PC-9 (cell line): ENCODE measurements around the gene RNASEL. TPM values are rescaled to one million over a fixed set of nuclear protein-coding genes. Genes with fewer than 3 reads are reported as not detected.

Source experiments
- BruUV-seq: library from RNA; stranded (reverse); fragments of 400-500 nt; replicated peaks from 2 replicates; lab custom pipeline; 2021; lab: Mats Ljungman, UMichigan
- CTCF ChIA-PET: fragments of 300-600 bp; sonication (Branson Sonifier 250); formaldehyde crosslinking; loops from one replicate; lab custom pipeline; 2022; ENCODE audit warnings: antibody characterized with exemption; lab: Charles Lee
- POLR2A ChIA-PET: fragments of 300-600 bp; sonication (Branson Sonifier 250); formaldehyde crosslinking; loops from one replicate; lab custom pipeline; 2022; ENCODE audit warnings: antibody characterized with exemption; ENCODE audit not compliant: unreplicated experiment; lab: Charles Lee
- DNase-seq, 2 experiments: peaks; one replicate each; pipeline versions ENCODE4 v3.0.0 to v3.0.0-alpha.2; 2015 to 2022; ENCODE audit warnings: mixed read lengths in 1 of 2
- H2AFZ ChIP-seq: fragments of 200-600 bp; sonication (generic); 2 replicates; pipeline ENCODE4 v1.8.1; 2017; ENCODE audit warnings: antibody characterized with exemption
- H3F3A ChIP-seq: fragments of 200-600 bp; sonication (generic); 2 replicates; pipeline ENCODE4 v1.8.1; 2017; ENCODE audit warnings: antibody characterized with exemption, mild to moderate bottlenecking, low read depth; ENCODE audit not compliant: insufficient read depth
- H3K27ac ChIP-seq: fragments of 200-600 bp; sonication (generic); 2 replicates; pipeline ENCODE4 v1.6.1; 2016; ENCODE audit warnings: mixed run types
- H3K27me3 ChIP-seq: fragments of 200-600 bp; sonication (generic); 2 replicates; pipeline ENCODE4 v1.6.1; 2016; ENCODE audit warnings: low read depth, mixed run types; ENCODE audit not compliant: insufficient read depth
- H3K36me3 ChIP-seq: fragments of 200-600 bp; sonication (generic); 2 replicates; pipeline ENCODE4 v1.6.1; 2016; ENCODE audit warnings: low read depth, mixed run types
- H3K4me1 ChIP-seq: fragments of 200-600 bp; sonication (generic); replicated peaks from 2 replicates; pipeline ENCODE4 v1.6.1; 2016; ENCODE audit warnings: mixed run types; ENCODE audit not compliant: insufficient read depth
- H3K4me2 ChIP-seq: fragments of 200-600 bp; sonication (generic); 2 replicates; pipeline ENCODE4 v1.6.1; 2017; ENCODE audit warnings: mixed run types
- H3K4me3 ChIP-seq: fragments of 200-600 bp; sonication (generic); 2 replicates; pipeline ENCODE4 v1.6.1; 2016; ENCODE audit warnings: mixed run types
- H3K79me2 ChIP-seq: fragments of 200-600 bp; sonication (generic); 2 replicates; pipeline ENCODE4 v1.6.1; 2017; ENCODE audit warnings: low read depth, mixed run types
- H3K9me2 ChIP-seq: fragments of 200-600 bp; sonication (generic); 2 replicates; pipeline ENCODE4 v1.8.1; 2017; ENCODE audit warnings: mild to moderate bottlenecking; ENCODE audit not compliant: insufficient read depth
- H3K9me3 ChIP-seq: fragments of 200-600 bp; sonication (generic); 2 replicates; pipeline ENCODE4 v1.8.1; 2016; ENCODE audit warnings: low read depth; ENCODE audit not compliant: insufficient read depth
- H4K20me1 ChIP-seq: fragments of 200-600 bp; sonication (generic); 2 replicates; pipeline ENCODE4 v1.8.1; 2017; ENCODE audit not compliant: insufficient read depth
- EZH2 ChIP-seq: fragments of 200-600 bp; sonication (generic); IDR thresholded peaks from 2 replicates; pipeline ENCODE4 v1.8.0; 2017; ENCODE audit warnings: antibody characterized with exemption, low read depth
- intact Hi-C: fragments of 100-400 bp; cut with micrococcal nuclease; formaldehyde crosslinking; loops from one replicate; pipeline ENCODE4 v1.10.0; 2022; ENCODE audit not compliant: unreplicated experiment
- total RNA-seq: library from RNA; stranded (reverse); gene quantifications from 2 replicates; pipeline ENCODE4 v1.2.3, GENCODE V29; 2021
- TF ChIP-seq, protein P1 (sequence below): fragments of 200-600 bp; sonication (generic); conservative IDR thresholded peaks from 2 replicates; pipeline ENCODE4 v1.6.1; 2017; ENCODE audit warnings: mixed run types, antibody characterized with exemption, mild to moderate bottlenecking, moderate library complexity

The RNASEL gene
- total RNA-seq, 1 experiment from 2014 or later, result 6.3 TPM

GRCh38 chr1:182611326-182611725 lies 22.3 kb upstream of the RNASEL start:
- DNase-seq, result no peak
- intact Hi-C loops, result no loop called here
- BruUV-seq, result no TSS peak
- Histone ChIP-seq H3K27me3 (no peaks in the 10 kb centered on the region), H3K4me2 (no peak overlapping the region), H2AFZ (no peak overlapping the region), H3K9me3 (no peaks in the 10 kb centered on the region), H3F3A (peaks cover 5% of the 10 kb centered on the region; the same call in 1 of the 2 replicates), H3K4me3 (no peak overlapping the region), H3K4me1 (peaks cover 19% of the 10 kb centered on the region), H3K9me2 (no peaks in the 10 kb centered on the region), H3K79me2 (no peaks in the 10 kb centered on the region), H3K36me3 (no peaks in the 10 kb centered on the region), H3K27ac (no peak overlapping the region), H4K20me1 (no peaks in the 10 kb centered on the region)
- TF ChIP-seq, protein P1, sequence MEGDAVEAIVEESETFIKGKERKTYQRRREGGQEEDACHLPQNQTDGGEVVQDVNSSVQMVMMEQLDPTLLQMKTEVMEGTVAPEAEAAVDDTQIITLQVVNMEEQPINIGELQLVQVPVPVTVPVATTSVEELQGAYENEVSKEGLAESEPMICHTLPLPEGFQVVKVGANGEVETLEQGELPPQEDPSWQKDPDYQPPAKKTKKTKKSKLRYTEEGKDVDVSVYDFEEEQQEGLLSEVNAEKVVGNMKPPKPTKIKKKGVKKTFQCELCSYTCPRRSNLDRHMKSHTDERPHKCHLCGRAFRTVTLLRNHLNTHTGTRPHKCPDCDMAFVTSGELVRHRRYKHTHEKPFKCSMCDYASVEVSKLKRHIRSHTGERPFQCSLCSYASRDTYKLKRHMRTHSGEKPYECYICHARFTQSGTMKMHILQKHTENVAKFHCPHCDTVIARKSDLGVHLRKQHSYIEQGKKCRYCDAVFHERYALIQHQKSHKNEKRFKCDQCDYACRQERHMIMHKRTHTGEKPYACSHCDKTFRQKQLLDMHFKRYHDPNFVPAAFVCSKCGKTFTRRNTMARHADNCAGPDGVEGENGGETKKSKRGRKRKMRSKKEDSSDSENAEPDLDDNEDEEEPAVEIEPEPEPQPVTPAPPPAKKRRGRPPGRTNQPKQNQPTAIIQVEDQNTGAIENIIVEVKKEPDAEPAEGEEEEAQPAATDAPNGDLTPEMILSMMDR, result no peak
- ChIA-PET CTCF (no interaction called here), POLR2A (no interaction called here)

GRCh38 chr1:182610606-182611194 lies 21.6 kb upstream of the RNASEL start:
- intact Hi-C loops, result no loop called here
- DNase-seq, result no peak
- Histone ChIP-seq H3K9me3 (no peaks in the 10 kb centered on the region), H4K20me1 (no peaks in the 10 kb centered on the region), H2AFZ (no peak overlapping the region), H3K27me3 (no peaks in the 10 kb centered on the region), H3K4me1 (peaks cover 15% of the 10 kb centered on the region), H3K27ac (no peak overlapping the region), H3K4me2 (no peak overlapping the region), H3K9me2 (no peaks in the 10 kb centered on the region), H3F3A (peaks cover 5% of the 10 kb centered on the region; the same call in 1 of the 2 replicates), H3K4me3 (no peak overlapping the region), H3K79me2 (no peaks in the 10 kb centered on the region), H3K36me3 (no peaks in the 10 kb centered on the region)
- no TSS peak for BruUV-seq
- CTCF ChIA-PET, result no interaction called here
- no peak for TF ChIP-seq EZH2
- TF ChIP-seq, protein P1, result no peak
- POLR2A ChIA-PET, result no interaction called here

GRCh38 chr1:182608845-182609610 lies 20.0 kb upstream of the RNASEL start:
- POLR2A ChIA-PET, result no interaction called here

More at GRCh38 chr1:182608845-182609610, 20.0 kb upstream of the RNASEL start:
- Histone ChIP-seq H3K9me3 (no peaks in the 10 kb centered on the region), H4K20me1 (no peaks in the 10 kb centered on the region), H3K4me2 (no peak overlapping the region), H3K27me3 (no peaks in the 10 kb centered on the region), H3K9me2 (no peaks in the 10 kb centered on the region), H3K79me2 (no peaks in the 10 kb centered on the region), H3K4me3 (no peak overlapping the region), H3K36me3 (no peaks in the 10 kb centered on the region), H3K27ac (no peak overlapping the region), H3K4me1 (peaks cover 4% of the 10 kb centered on the region), H3F3A (no peaks in the 10 kb centered on the region), H2AFZ (no peak overlapping the region)
- intact Hi-C loops, result no loop called here
- TF ChIP-seq EZH2, result no peak
- TF ChIP-seq, protein P1, result no peak
- DNase-seq, result no peak
- no TSS peak for BruUV-seq
- CTCF ChIA-PET, result no interaction called here
